Measurements from ENCODE around the gene AMBRA1. TPM values are rescaled to one million over a fixed set of nuclear protein-coding genes. Genes with fewer than 3 reads are reported as not detected.

Gene AMBRA1
- total and polyA plus RNA-seq, 2 of the 8 experiments (the other 6 are each of a cell fraction or from before 2014, with no cell fraction given), result 14.2 to 37.4 TPM

DNA sequence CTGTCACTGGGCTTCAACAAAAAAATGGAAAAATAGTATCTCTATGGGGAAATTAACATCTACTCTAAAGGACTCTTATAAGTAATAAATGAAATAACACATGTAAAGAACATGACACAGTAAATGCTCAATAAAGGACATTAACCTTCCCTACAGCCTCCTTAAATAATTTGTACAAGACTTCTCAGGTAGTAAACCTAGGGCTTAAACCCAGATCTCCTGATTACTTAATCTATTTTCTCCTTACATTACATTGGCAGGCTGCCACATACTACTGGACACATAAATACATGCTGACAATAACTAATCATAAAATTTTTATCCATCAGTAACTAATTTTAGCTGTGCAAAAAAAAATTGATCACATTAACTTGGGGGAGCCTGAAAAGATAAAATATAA is 4.9 kb downstream of the AMBRA1 start (continued):
- TF ChIP-seq SIRT6 (IDR thresholded peaks at IDR 0.05; ENCODE audit: low read length), result no peak

All from H1 (cell line).